ENCODE measurements around the gene FNIP2. TPM values are rescaled to one million over a fixed set of nuclear protein-coding genes. Genes with fewer than 3 reads are reported as not detected.

Gene FNIP2
- total RNA-seq, 1 donor from 2014 or later, result 56.0 TPM

GRCh38 chr4:158833602-158834001 lies 64.8 kb downstream of the FNIP2 start:
- Mint-ChIP-seq H3K27ac (peak overlapping the region; percentile 27), H3K27me3 (no peaks in the 10 kb centered on the region), H3K4me1 (ENCODE audit: low read depth) (peaks cover 42% of the 10 kb centered on the region), H3K36me3 (ENCODE audit: insufficient read depth) (peaks cover 29% of the 10 kb centered on the region), H3K9me3 (ENCODE audit: low read depth) (peaks cover 3% of the 10 kb centered on the region), H3K4me3 (ENCODE audit: low read depth) (no peak overlapping the region)
- no peak for DNase-seq (ENCODE audit: low spot score, unreplicated experiment)
- TF ChIP-seq CTCF (IDR thresholded peaks at IDR 0.05; ENCODE audit: unreplicated experiment), result no peak

- H3K27me3 Mint-ChIP-seq, result no peaks in the 10 kb centered on the region
- DNase-seq (ENCODE audit: low spot score, unreplicated experiment), result no peak
- H3K9me3 Mint-ChIP-seq (ENCODE audit: low read depth), result peaks cover 3% of the 10 kb centered on the region
- no peak overlapping the region for H3K4me3 Mint-ChIP-seq (ENCODE audit: low read depth)
- H3K4me1 Mint-ChIP-seq (ENCODE audit: low read depth), result peaks cover 32% of the 10 kb centered on the region
- H3K27ac Mint-ChIP-seq, result no peak overlapping the region
- no peak for TF ChIP-seq CTCF (IDR thresholded peaks at IDR 0.05; ENCODE audit: unreplicated experiment)
- peaks cover 28% of the 10 kb centered on the region for H3K36me3 Mint-ChIP-seq (ENCODE audit: insufficient read depth)
Measured at GRCh38 chr4:158835226-158836001, 66.6 kb downstream of the FNIP2 start.

GRCh38 chr4:158836002-158836369 lies 67.2 kb downstream of the FNIP2 start:
- peaks cover 22% of the 10 kb centered on the region for H3K36me3 Mint-ChIP-seq (ENCODE audit: insufficient read depth)
- no peak overlapping the region for H3K27ac Mint-ChIP-seq
- H3K27me3 Mint-ChIP-seq, result no peaks in the 10 kb centered on the region
- no peak for TF ChIP-seq CTCF (IDR thresholded peaks at IDR 0.05; ENCODE audit: unreplicated experiment)
- peaks cover under 1% of the 10 kb centered on the region for H3K9me3 Mint-ChIP-seq (ENCODE audit: low read depth)
- no peak overlapping the region for H3K4me3 Mint-ChIP-seq (ENCODE audit: low read depth)
- DNase-seq (ENCODE audit: low spot score, unreplicated experiment), result no peak
- H3K4me1 Mint-ChIP-seq (ENCODE audit: low read depth), result peaks cover 29% of the 10 kb centered on the region

GRCh38 chr4:158836828-158837449 lies 68.1 kb downstream of the FNIP2 start:
- Mint-ChIP-seq H3K36me3 (ENCODE audit: insufficient read depth) (peaks cover 17% of the 10 kb centered on the region), H3K27me3 (no peaks in the 10 kb centered on the region), H3K4me1 (ENCODE audit: low read depth) (peaks cover 28% of the 10 kb centered on the region), H3K9me3 (ENCODE audit: low read depth) (no peaks in the 10 kb centered on the region), H3K4me3 (ENCODE audit: low read depth) (no peak overlapping the region), H3K27ac (peak overlapping the region; percentile 89)
- no peak for TF ChIP-seq CTCF (IDR thresholded peaks at IDR 0.05; ENCODE audit: unreplicated experiment)
- DNase-seq (ENCODE audit: low spot score, unreplicated experiment), result no peak

- TF ChIP-seq CTCF (IDR thresholded peaks at IDR 0.05; ENCODE audit: unreplicated experiment), result no peak
- no peaks in the 10 kb centered on the region for H3K27me3 Mint-ChIP-seq
- no peaks in the 10 kb centered on the region for H3K9me3 Mint-ChIP-seq (ENCODE audit: low read depth)
- H3K36me3 Mint-ChIP-seq (ENCODE audit: insufficient read depth), result peaks cover 17% of the 10 kb centered on the region
- DNase-seq (ENCODE audit: low spot score, unreplicated experiment), result no peak
- H3K27ac Mint-ChIP-seq, result peak overlapping the region; percentile 89
- no peak overlapping the region for H3K4me3 Mint-ChIP-seq (ENCODE audit: low read depth)
- H3K4me1 Mint-ChIP-seq (ENCODE audit: low read depth), result peaks cover 28% of the 10 kb centered on the region
Measured at GRCh38 chr4:158837527-158838141, 68.8 kb downstream of the FNIP2 start.
